A673 (cell line): ENCODE data around the gene BTN3A1. TPM values are rescaled to one million over a fixed set of nuclear protein-coding genes. Genes with fewer than 3 reads are reported as not detected.

ENCODE experiments used
- BruUV-seq: library from RNA; stranded (reverse); fragments of 400-500 nt; replicated peaks from 2 replicates; lab custom pipeline; 2021; lab: Mats Ljungman, UMichigan
- CTCF ChIA-PET: fragments of 300-600 bp; sonication (Branson Sonifier 250); formaldehyde crosslinking; loops from one replicate; lab custom pipeline; 2022; ENCODE audit warnings: antibody characterized with exemption; lab: Charles Lee
- POLR2A ChIA-PET: fragments of 300-600 bp; sonication (Branson Sonifier 250); formaldehyde crosslinking; loops from one replicate; lab custom pipeline; 2022; ENCODE audit warnings: antibody characterized with exemption; ENCODE audit not compliant: low non-redundant PET; lab: Charles Lee
- DNase-seq: peaks from one replicate; pipeline ENCODE4 v3.0.0-alpha.2; 2015; ENCODE audit warnings: low spot score
- H3K27ac ChIP-seq: fragments of 200-600 bp; sonication (generic); 2 replicates; pipeline ENCODE4 v1.5.1; 2016; ENCODE audit warnings: mixed run types, low read depth, mild to moderate bottlenecking, mixed read lengths, antibody characterized with exemption, low read length; ENCODE audit not compliant: poor library complexity, severe bottlenecking
- H3K27me3 ChIP-seq: fragments of 200-600 bp; sonication (generic); replicated peaks from 2 replicates; pipeline ENCODE4 v1.6.1; 2017; ENCODE audit warnings: mixed run types, low read depth, mild to moderate bottlenecking, mixed read lengths, antibody characterized with exemption, low read length; ENCODE audit not compliant: insufficient read depth, poor library complexity
- H3K36me3 ChIP-seq: fragments of 200-600 bp; sonication (generic); 2 replicates; pipeline ENCODE4 v1.6.1; 2016; ENCODE audit warnings: mixed run types, mild to moderate bottlenecking, mixed read lengths, antibody characterized with exemption, low read length; ENCODE audit not compliant: insufficient read depth, poor library complexity, severe bottlenecking
- H3K4me1 ChIP-seq: fragments of 200-600 bp; sonication (generic); 2 replicates; pipeline ENCODE4 v1.6.1; 2017; ENCODE audit warnings: mixed run types, mild to moderate bottlenecking, mixed read lengths, antibody characterized with exemption, low read length; ENCODE audit not compliant: insufficient read depth, poor library complexity, severe bottlenecking
- H3K4me3 ChIP-seq: fragments of 200-600 bp; sonication (generic); 2 replicates; pipeline ENCODE4 v1.5.1; 2016; ENCODE audit warnings: low read depth, mixed run types, mild to moderate bottlenecking, mixed read lengths, low read length; ENCODE audit not compliant: poor library complexity, severe bottlenecking
- H3K9me3 ChIP-seq: fragments of 200-600 bp; sonication (generic); 2 replicates; pipeline ENCODE4 v1.6.1; 2016; ENCODE audit warnings: mixed run types, low read depth, mild to moderate bottlenecking, mixed read lengths, antibody characterized with exemption, low read length; ENCODE audit not compliant: poor library complexity, severe bottlenecking
- CTCF ChIP-seq: fragments of 300-800, 200-600 bp; sonication (generic); conservative IDR thresholded peaks from 2 replicates; pipeline ENCODE4 v1.5.1; 2017; ENCODE audit warnings: low read depth, mild to moderate bottlenecking, antibody characterized with exemption, low read length, moderate library complexity, mixed read lengths
- EZH2 ChIP-seq: fragments of 200-600 bp; sonication (generic); IDR thresholded peaks from 2 replicates; pipeline ENCODE4 v1.6.1; 2017; ENCODE audit warnings: borderline replicate concordance, low read depth, mild to moderate bottlenecking, mixed read lengths, antibody characterized with exemption, low read length; ENCODE audit not compliant: poor library complexity, severe bottlenecking
- intact Hi-C: fragments of 100-400 bp; cut with micrococcal nuclease; formaldehyde crosslinking; loops from one replicate; pipeline ENCODE4 v1.10.0; 2022; ENCODE audit not compliant: unreplicated experiment
- total RNA-seq: library from RNA; stranded (reverse); gene quantifications from 2 replicates; pipeline ENCODE4 v1.2.3, GENCODE V29; 2021

BTN3A1 gene
- total RNA-seq, 1 experiment from 2014 or later = 14.8 TPM

- H3K4me1 ChIP-seq = no peaks in the 10 kb centered on the region
- CTCF ChIA-PET = no interaction called here
- H3K27ac ChIP-seq = no peak overlapping the region
- H3K27me3 ChIP-seq = no peaks in the 10 kb centered on the region
- TF ChIP-seq EZH2 = no peak
- TF ChIP-seq CTCF = no peak
- H3K9me3 ChIP-seq = no peaks in the 10 kb centered on the region
- H3K36me3 ChIP-seq = no peaks in the 10 kb centered on the region
- intact Hi-C loops = no loop called here
- no TSS peak for BruUV-seq
- DNase-seq = no peak
- POLR2A ChIA-PET = no interaction called here
- H3K4me3 ChIP-seq = no peak overlapping the region
Measured at GRCh38 chr6:26398555-26398954, 3.5 kb upstream of the BTN3A1 start.

GRCh38 chr6:26400626-26401025, 1.4 kb upstream of the BTN3A1 start:
- no peaks in the 10 kb centered on the region for H3K36me3 ChIP-seq
- no peak for TF ChIP-seq CTCF
- TF ChIP-seq EZH2 = no peak
- DNase-seq = no peak
- no peaks in the 10 kb centered on the region for H3K27me3 ChIP-seq
- no TSS peak for BruUV-seq
- no peak overlapping the region for H3K27ac ChIP-seq
- CTCF ChIA-PET = no interaction called here
- no peaks in the 10 kb centered on the region for H3K4me1 ChIP-seq
- POLR2A ChIA-PET = no interaction called here
- no peak overlapping the region for H3K4me3 ChIP-seq
- intact Hi-C loops = no loop called here
- H3K9me3 ChIP-seq = no peaks in the 10 kb centered on the region

GRCh38 chr6:26401389-26401986, 587 bp upstream of the BTN3A1 start:
- Histone ChIP-seq H3K4me3 (peak overlapping the region; percentile 63), H3K4me1 (no peaks in the 10 kb centered on the region), H3K9me3 (no peaks in the 10 kb centered on the region), H3K27ac (peak overlapping the region; percentile 79), H3K36me3 (no peaks in the 10 kb centered on the region), H3K27me3 (no peaks in the 10 kb centered on the region)
- no TSS peak for BruUV-seq
- ChIA-PET POLR2A (interaction anchor here (0.7 kb wide), 1 partner anchor 19 kb away, joined by 3 read pairs; the partner anchor contains the start of gene BTN2A2), CTCF (no interaction called here)
- TF ChIP-seq EZH2 (no peak), CTCF (no peak)
- DNase-seq = no peak
- intact Hi-C loops = no loop called here
